Effector memory CD8-positive, alpha-beta T cell (primary cell): ENCODE measurements around the gene CSTPP1.
A peak's percentile ranks its signal among the peaks of the same experiment; 100 is the strongest.
"Not testable (repeated sequence)": the region's sequence is repeated elsewhere in the genome, so short reads cannot be mapped to it uniquely, and the experiment has no call there.

ENCODE experiments used
- ATAC-seq: fragments of 150-1000 bp; cut with Tn5 transposase; replicated peaks from 2 replicates; pipeline ENCODE4 v1.10.0; 2021; ENCODE audit warnings: mild to moderate bottlenecking, moderate library complexity
- DNase-seq, 3 experiments: peaks; one replicate each; pipeline ENCODE4 v3.0.0; 2021
- H3K27ac Mint-ChIP-seq, 2 donors: one replicate each; pipeline ENCODE4 v1.8.0; 2022; ENCODE audit warnings: mild to moderate bottlenecking in 2 of 2, mixed read lengths in 2 of 2, moderate library complexity in 2 of 2
- H3K27me3 Mint-ChIP-seq, 2 donors: one replicate each; pipeline ENCODE4 v1.8.0; 2022; ENCODE audit warnings: mixed read lengths in 2 of 2
- H3K36me3 Mint-ChIP-seq: one replicate; pipeline ENCODE4 v1.8.0; 2022; ENCODE audit warnings: mild to moderate bottlenecking, moderate library complexity, mixed read lengths; ENCODE audit not compliant: insufficient read depth
- H3K4me1 Mint-ChIP-seq, 2 donors: one replicate each; pipeline ENCODE4 v1.8.0; 2022; ENCODE audit warnings: low read depth in 2 of 2, mixed read lengths in 2 of 2
- H3K4me3 Mint-ChIP-seq, 2 donors: one replicate each; pipeline ENCODE4 v1.8.0; 2022; ENCODE audit warnings: mild to moderate bottlenecking in 2 of 2, mixed read lengths in 2 of 2, moderate library complexity in 2 of 2
- H3K9me3 Mint-ChIP-seq, 2 donors: one replicate each; pipeline ENCODE4 v1.8.0; 2022; ENCODE audit warnings: mixed read lengths in 2 of 2

The CSTPP1 gene

GRCh38 chr11:46997796-46998195, 61.2 kb downstream of the CSTPP1 start:
- H3K9me3 Mint-ChIP-seq, H3K27me3 Mint-ChIP-seq, DNase-seq, H3K4me1 Mint-ChIP-seq, H3K36me3 Mint-ChIP-seq, H3K27ac Mint-ChIP-seq, H3K4me3 Mint-ChIP-seq, ATAC-seq: not testable (repeated sequence)

DNA sequence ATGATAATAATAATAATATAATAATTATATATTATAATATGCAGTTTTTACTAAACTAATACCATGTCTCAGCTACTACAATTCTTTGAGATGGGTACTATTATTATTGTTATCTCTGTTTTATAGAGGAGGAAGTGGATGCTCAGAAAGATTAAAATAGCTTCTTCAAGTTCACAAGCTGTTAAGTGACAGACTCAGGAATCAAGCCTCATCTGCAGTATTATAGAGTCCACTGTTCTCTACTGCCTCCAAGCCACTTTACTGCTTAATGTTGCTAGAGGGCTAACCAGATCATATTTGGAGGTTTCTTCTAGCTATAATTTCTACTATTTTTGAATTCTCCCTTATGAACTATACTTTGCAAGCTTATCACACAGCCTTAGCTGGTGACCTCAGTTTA, 62.7 kb downstream of the CSTPP1 start:
- DNase-seq (no peak), ATAC-seq (no peak)
- H3K36me3 Mint-ChIP-seq, result peaks cover 3% of the 10 kb centered on the region
- H3K27ac Mint-ChIP-seq, result no peak overlapping the region
- H3K4me3 Mint-ChIP-seq, result no peak overlapping the region
- H3K9me3 Mint-ChIP-seq, result no peaks in the 10 kb centered on the region
- H3K27me3 Mint-ChIP-seq, result no peaks in the 10 kb centered on the region
- H3K4me1 Mint-ChIP-seq, result no peaks in the 10 kb centered on the region

GRCh38 chr11:47000033-47000432, 63.5 kb downstream of the CSTPP1 start:
- H3K27me3 Mint-ChIP-seq, result no peaks in the 10 kb centered on the region
- H3K4me3 Mint-ChIP-seq, result no peak overlapping the region
- no peak overlapping the region for H3K27ac Mint-ChIP-seq
- H3K36me3 Mint-ChIP-seq, result peaks cover 3% of the 10 kb centered on the region
- no peaks in the 10 kb centered on the region for H3K9me3 Mint-ChIP-seq
- H3K4me1 Mint-ChIP-seq, result no peaks in the 10 kb centered on the region
- DNase-seq, result no peak
- ATAC-seq, result no peak

GRCh38 chr11:47001781-47002181, 65.2 kb downstream of the CSTPP1 start:
- H3K4me3 Mint-ChIP-seq, result no peak overlapping the region
- no peak overlapping the region for H3K27ac Mint-ChIP-seq
- H3K36me3 Mint-ChIP-seq, result peaks cover 3% of the 10 kb centered on the region
- no peaks in the 10 kb centered on the region for H3K4me1 Mint-ChIP-seq
- DNase-seq, result no peak
- no peak for ATAC-seq
- no peaks in the 10 kb centered on the region for H3K9me3 Mint-ChIP-seq
- H3K27me3 Mint-ChIP-seq, result no peaks in the 10 kb centered on the region

DNA sequence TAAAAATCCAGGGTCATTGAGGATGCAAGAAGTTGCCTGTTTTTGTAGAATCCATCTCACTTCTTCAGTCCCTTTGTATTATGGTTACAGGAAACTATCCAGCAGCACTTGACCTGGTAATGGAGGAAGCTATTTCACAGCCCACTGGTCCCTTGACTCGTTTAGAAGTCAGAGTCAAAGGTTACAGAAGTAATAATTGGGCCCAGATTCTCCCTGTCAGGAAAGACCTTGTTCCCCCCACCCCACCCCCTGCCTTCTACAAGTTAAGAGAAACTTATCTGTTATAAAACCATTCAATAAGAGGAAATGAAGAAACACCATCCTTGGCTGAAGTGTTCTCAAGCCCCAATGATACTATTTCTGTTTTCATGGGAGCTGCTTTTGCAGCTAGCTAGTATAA, 65.8 kb downstream of the CSTPP1 start:
- H3K4me3 Mint-ChIP-seq, result no peak overlapping the region
- no peaks in the 10 kb centered on the region for H3K4me1 Mint-ChIP-seq
- H3K27me3 Mint-ChIP-seq, result no peaks in the 10 kb centered on the region
- no peak for ATAC-seq
- DNase-seq, result no peak
- H3K36me3 Mint-ChIP-seq, result peaks cover 3% of the 10 kb centered on the region
- no peaks in the 10 kb centered on the region for H3K9me3 Mint-ChIP-seq
- no peak overlapping the region for H3K27ac Mint-ChIP-seq

DNA sequence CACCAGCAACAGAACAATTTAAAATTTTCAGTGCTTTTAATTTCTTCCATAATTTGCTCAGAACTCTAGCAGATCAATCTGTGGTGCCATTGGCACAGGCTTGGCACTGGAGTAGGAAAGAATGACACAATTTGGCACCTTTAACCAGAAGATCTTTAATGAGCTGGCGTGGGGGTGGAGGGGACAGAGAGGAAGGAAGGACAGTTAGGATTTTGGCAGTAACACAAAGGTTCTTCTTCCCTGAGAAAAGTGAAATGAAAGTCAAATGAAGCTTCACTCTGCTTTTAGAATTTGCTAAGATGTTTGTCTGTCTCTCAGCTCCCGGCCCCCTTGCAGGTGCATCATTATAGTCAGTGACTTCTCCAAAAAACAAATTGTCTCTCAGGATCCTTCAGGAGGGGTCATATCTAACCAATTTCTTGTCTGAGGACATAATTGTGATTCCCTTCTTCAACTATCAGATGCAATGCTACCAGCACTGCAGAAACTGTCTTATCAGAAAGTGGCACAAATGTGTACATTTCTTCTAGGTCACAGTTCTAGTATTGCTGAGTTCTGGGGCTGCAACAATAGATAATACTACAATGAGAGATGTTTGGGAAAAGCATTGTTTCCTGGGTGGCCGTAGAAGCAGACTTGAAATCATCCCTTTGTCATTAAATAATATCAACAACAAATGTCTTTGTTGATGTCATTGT, 66.8 kb downstream of the CSTPP1 start:
- H3K9me3 Mint-ChIP-seq, result no peaks in the 10 kb centered on the region
- H3K4me1 Mint-ChIP-seq, result no peaks in the 10 kb centered on the region
- no peak for ATAC-seq
- H3K36me3 Mint-ChIP-seq, result peaks cover 3% of the 10 kb centered on the region
- DNase-seq, result no peak
- no peaks in the 10 kb centered on the region for H3K27me3 Mint-ChIP-seq
- no peak overlapping the region for H3K4me3 Mint-ChIP-seq
- peak overlapping the region in 1 of 2 donors; percentile 5 for H3K27ac Mint-ChIP-seq

DNA sequence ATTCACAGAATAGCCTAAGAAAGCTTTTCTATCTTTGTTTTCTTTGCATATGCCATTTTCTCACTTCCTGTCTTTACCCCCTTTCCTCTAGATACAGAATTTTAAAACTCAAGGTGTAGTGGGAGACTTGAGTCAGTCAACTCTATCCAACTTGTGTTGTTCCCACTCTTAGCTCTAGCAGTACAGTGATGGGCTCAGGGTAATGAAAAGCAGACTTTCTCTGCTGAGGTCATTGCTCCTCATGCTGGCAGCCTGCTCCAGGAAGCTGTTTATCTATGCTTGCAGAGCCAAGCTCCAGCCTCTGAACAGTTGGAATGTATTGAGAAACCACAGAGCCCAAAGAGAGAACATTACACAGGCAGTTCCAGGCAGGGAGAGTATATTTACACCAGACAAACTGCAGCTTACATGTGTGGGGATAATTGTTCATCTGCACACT, 68.1 kb downstream of the CSTPP1 start:
- H3K27me3 Mint-ChIP-seq, result no peaks in the 10 kb centered on the region
- no peak for DNase-seq
- no peak overlapping the region for H3K27ac Mint-ChIP-seq
- no peak overlapping the region for H3K4me3 Mint-ChIP-seq
- no peaks in the 10 kb centered on the region for H3K9me3 Mint-ChIP-seq
- no peaks in the 10 kb centered on the region for H3K4me1 Mint-ChIP-seq
- no peaks in the 10 kb centered on the region for H3K36me3 Mint-ChIP-seq
- ATAC-seq, result no peak

GRCh38 chr11:47005441-47005840, 68.9 kb downstream of the CSTPP1 start:
- no peaks in the 10 kb centered on the region for H3K36me3 Mint-ChIP-seq
- H3K4me1 Mint-ChIP-seq, result no peaks in the 10 kb centered on the region
- no peak overlapping the region for H3K4me3 Mint-ChIP-seq
- H3K27ac Mint-ChIP-seq, result no peak overlapping the region
- H3K9me3 Mint-ChIP-seq, result no peaks in the 10 kb centered on the region
- no peaks in the 10 kb centered on the region for H3K27me3 Mint-ChIP-seq
- DNase-seq (no peak), ATAC-seq (no peak)

DNA sequence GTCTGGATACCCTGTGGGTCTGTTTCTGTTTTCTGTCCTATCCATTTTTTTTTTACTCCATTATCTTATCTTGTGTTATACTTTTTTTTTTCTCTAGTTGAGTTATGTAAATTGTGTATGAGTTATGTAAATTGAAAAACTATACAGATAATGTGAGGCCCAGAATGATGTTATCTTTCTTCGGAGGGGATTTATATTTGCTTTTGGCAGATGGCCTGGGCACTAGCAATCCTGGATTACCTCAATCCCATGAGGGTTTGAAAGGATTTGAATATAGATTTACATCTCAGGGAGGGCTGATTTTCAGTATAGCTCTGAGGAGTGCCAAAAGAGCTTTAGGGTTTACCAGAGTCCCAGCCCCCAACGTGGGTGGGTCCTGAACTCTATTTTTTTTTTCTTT, 71.0 kb downstream of the CSTPP1 start:
- DNase-seq (no peak), ATAC-seq (no peak)
- Mint-ChIP-seq H3K4me1 (no peaks in the 10 kb centered on the region), H3K9me3 (no peaks in the 10 kb centered on the region), H3K27ac (no peak overlapping the region), H3K36me3 (no peaks in the 10 kb centered on the region), H3K27me3 (no peaks in the 10 kb centered on the region), H3K4me3 (no peak overlapping the region)

- Mint-ChIP-seq H3K27ac (no peak overlapping the region), H3K36me3 (no peaks in the 10 kb centered on the region), H3K9me3 (no peaks in the 10 kb centered on the region), H3K27me3 (no peaks in the 10 kb centered on the region), H3K4me1 (peaks cover 0 to 4% of the 10 kb centered on the region in 2 donors), H3K4me3 (no peak overlapping the region)
- no peak for ATAC-seq
- DNase-seq, result no peak
These were observed 73.6 kb downstream of the CSTPP1 start for GRCh38 chr11:47010179-47010578.

GRCh38 chr11:47014097-47014496, 77.5 kb downstream of the CSTPP1 start:
- ATAC-seq, result no peak
- Mint-ChIP-seq H3K4me1 (peaks cover 0 to 4% of the 10 kb centered on the region in 2 donors), H3K27ac (peak overlapping the region in 1 of 2 donors; percentile 41), H3K9me3 (no peaks in the 10 kb centered on the region), H3K27me3 (no peaks in the 10 kb centered on the region), H3K4me3 (no peak overlapping the region), H3K36me3 (no peaks in the 10 kb centered on the region)
- DNase-seq, result no peak

GRCh38 chr11:47018637-47019036, 82.1 kb downstream of the CSTPP1 start:
- H3K4me1 Mint-ChIP-seq, result peaks cover 0 to 4% of the 10 kb centered on the region in 2 donors

DNA sequence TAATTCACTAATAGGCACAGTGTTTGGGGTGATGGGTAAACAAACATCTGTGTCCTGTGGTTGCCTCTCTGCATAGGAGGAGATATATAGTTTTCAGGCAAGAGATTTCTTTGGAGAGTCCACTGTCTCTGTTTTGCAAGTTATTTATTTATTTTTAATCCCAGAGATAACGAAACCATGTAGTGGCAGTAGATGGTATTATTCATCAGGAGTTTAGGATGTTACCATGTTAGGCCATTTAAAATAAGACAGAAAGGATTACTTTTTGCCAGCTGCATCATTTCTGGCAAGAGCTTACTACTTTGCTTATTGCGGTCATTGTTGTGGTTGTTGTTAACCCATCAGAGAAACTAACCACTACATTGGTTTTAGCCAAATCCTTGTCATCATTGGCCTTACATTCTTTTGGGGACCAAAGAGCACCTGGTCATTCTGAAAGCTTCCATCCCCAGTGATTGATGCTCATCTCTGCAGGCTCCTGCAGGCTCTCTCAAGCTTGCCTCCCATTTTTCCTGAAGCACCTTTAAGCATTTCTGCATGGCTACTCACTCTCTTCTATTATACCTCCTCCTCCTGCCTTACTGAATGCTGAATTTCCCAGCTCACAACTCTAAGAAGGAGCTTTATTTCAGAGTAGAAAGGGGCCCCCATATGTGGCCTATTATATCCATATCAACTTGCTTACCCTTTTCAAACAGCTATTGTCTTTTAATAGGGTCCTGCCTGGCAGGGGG, 84.4 kb downstream of the CSTPP1 start:
- ATAC-seq (no peak), DNase-seq (no peak)
- Mint-ChIP-seq H3K9me3 (no peaks in the 10 kb centered on the region), H3K36me3 (no peaks in the 10 kb centered on the region), H3K27me3 (no peaks in the 10 kb centered on the region), H3K4me3 (no peak overlapping the region), H3K4me1 (no peaks in the 10 kb centered on the region), H3K27ac (no peak overlapping the region)

More at GRCh38 chr11:47018637-47019036, 82.1 kb downstream of the CSTPP1 start:
- Mint-ChIP-seq H3K27ac (no peak overlapping the region), H3K9me3 (no peaks in the 10 kb centered on the region), H3K27me3 (no peaks in the 10 kb centered on the region), H3K4me3 (no peak overlapping the region), H3K36me3 (no peaks in the 10 kb centered on the region)
- ATAC-seq, result no peak
- no peak for DNase-seq

DNA sequence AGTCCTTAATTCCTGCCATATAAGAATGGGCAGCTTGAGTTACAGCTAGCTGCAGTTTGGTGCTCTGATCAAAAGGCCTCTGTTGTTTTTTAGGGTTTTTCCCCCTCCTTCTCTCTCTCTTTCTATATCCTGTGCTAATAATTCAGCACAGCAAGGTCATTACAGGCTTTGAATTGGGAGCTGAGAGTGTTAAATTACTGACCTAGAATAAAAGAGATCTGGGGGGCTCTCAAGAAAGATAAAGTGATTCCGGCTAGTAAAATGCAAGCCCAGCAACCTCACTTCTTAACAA, 84.9 kb downstream of the CSTPP1 start:
- Mint-ChIP-seq H3K4me3 (no peak overlapping the region), H3K27ac (no peak overlapping the region), H3K4me1 (no peaks in the 10 kb centered on the region), H3K27me3 (no peaks in the 10 kb centered on the region), H3K9me3 (no peaks in the 10 kb centered on the region), H3K36me3 (no peaks in the 10 kb centered on the region)
- ATAC-seq (no peak), DNase-seq (no peak)
